Lower leg skin (tissue), 4 donors: ENCODE data around the gene MRPL50. TPM values are rescaled to one million over a fixed set of nuclear protein-coding genes. Genes with fewer than 3 reads are reported as not detected.

Experiments used
- DNase-seq, 2 donors: peaks; one replicate each; pipeline ENCODE4 v3.0.0-alpha.2; 2019; ENCODE audit warnings: low spot score in 2 of 2
- H3K4me3 ChIP-seq: fragments of 200-600 bp; sonication (generic); 2 replicates; pipeline ENCODE4 v1.5.1; 2017; ENCODE audit warnings: mild to moderate bottlenecking, low read depth; ENCODE audit not compliant: poor library complexity, severe bottlenecking
- CTCF ChIP-seq, 3 donors: fragments of 450-650 bp; IDR thresholded peaks; one replicate each; pipeline ENCODE4 v1.5.1; 2016; ENCODE audit warnings: antibody characterized with exemption in 3 of 3, mild to moderate bottlenecking in 3 of 3, moderate library complexity in 2 of 3
- POLR2A ChIP-seq, 2 donors: fragments of 450-650 bp; IDR thresholded peaks; one replicate each; pipeline ENCODE4 v1.6.1; 2016 to 2017; ENCODE audit warnings: antibody characterized with exemption in 2 of 2, mild to moderate bottlenecking in 1 of 2, moderate library complexity in 1 of 2
- WGBS, 2 donors: methylation state at CpG; one replicate each; pipeline ENCODE4 v1.1.5; 2018; 5-methylcytosine and 5-hydroxymethylcytosine counted together
- intact Hi-C: fragments of 100-400 bp; cut with DNase I; formaldehyde crosslinking; loops from one replicate; pipeline ENCODE4 v1.15.0; 2023; ENCODE audit warnings: low total_unique reads
- total RNA-seq, 4 donors: library from RNA; depleted of rRNA; stranded (reverse); fragments of >200 nt; gene quantifications; one replicate each; pipeline ENCODE4 v1.1.0, GENCODE V29; 2016

The MRPL50 gene
- total RNA-seq, 4 donors from 2014 or later, result 3.8 to 9.3 (median 7.5) TPM

- H3K4me3 ChIP-seq, result no peak overlapping the region
- DNase-seq, result no peak
- 87 to 88% methylated on average over 2 of the region's 2 CpGs for WGBS, 2 donors
- TF ChIP-seq POLR2A (IDR thresholded peaks at IDR 0.05) (no peak), CTCF (IDR thresholded peaks at IDR 0.05) (no peak)
- intact Hi-C loops, result no loop called here
Measured at GRCh38 chr9:101381833-101382342, 16.5 kb downstream of the MRPL50 start.

GRCh38 chr9:101381118-101381517, 17.3 kb downstream of the MRPL50 start:
- 89% methylated on average over 3 of the region's 3 CpGs for WGBS, 2 donors
- DNase-seq, result no peak

GRCh38 chr9:101380295-101380694, 18.1 kb downstream of the MRPL50 start:
- intact Hi-C loops, result no loop called here
- TF ChIP-seq POLR2A (IDR thresholded peaks at IDR 0.05) (no peak), CTCF (IDR thresholded peaks at IDR 0.05) (no peak)
- no peak overlapping the region for H3K4me3 ChIP-seq
- DNase-seq, result no peak

More at GRCh38 chr9:101381118-101381517, 17.3 kb downstream of the MRPL50 start:
- no peak overlapping the region for H3K4me3 ChIP-seq
- intact Hi-C loops, result no loop called here
- no peak for TF ChIP-seq CTCF (IDR thresholded peaks at IDR 0.05)
- no peak for TF ChIP-seq POLR2A (IDR thresholded peaks at IDR 0.05)

GRCh38 chr9:101376111-101376848, 22.1 kb downstream of the MRPL50 start:
- 51 to 57% methylated on average over 6 of the region's 6 CpGs for WGBS, 2 donors
- no peak for TF ChIP-seq CTCF (IDR thresholded peaks at IDR 0.05)
- TF ChIP-seq POLR2A (IDR thresholded peaks at IDR 0.05), result no peak
- H3K4me3 ChIP-seq, result no peak overlapping the region
- DNase-seq, result no peak
- intact Hi-C loops, result no loop called here

GRCh38 chr9:101375546-101375945, 22.9 kb downstream of the MRPL50 start:
- TF ChIP-seq POLR2A (IDR thresholded peaks at IDR 0.05) (no peak), CTCF (IDR thresholded peaks at IDR 0.05) (no peak)
- H3K4me3 ChIP-seq, result no peak overlapping the region
- no peak for DNase-seq
- WGBS, 2 donors, result 88 to 89% methylated on average over 12 of the region's 12 CpGs
- intact Hi-C loops, result no loop called here
